Neural progenitor cell (in vitro differentiated cells): ENCODE measurements around the gene NPC1.

Experiments used
- CTCF ChIP-seq: fragments of 200-600 bp; sonication (generic); IDR thresholded peaks from 2 replicates; pipeline ENCODE4 v1.5.1; 2017; ENCODE audit warnings: antibody characterized with exemption, mild to moderate bottlenecking
- EZH2 ChIP-seq: fragments of 200-600 bp; sonication (generic); IDR thresholded peaks from 2 replicates; pipeline ENCODE4 v1.6.1; 2017; ENCODE audit warnings: antibody characterized with exemption, mild to moderate bottlenecking, moderate library complexity

- TF ChIP-seq EZH2 (no peak), CTCF (no peak)
Observed at GRCh38 chr18:23578067-23578701, 8.1 kb downstream of the NPC1 start.
